Occipital lobe (tissue), 2 donors: ENCODE measurements around the gene CAMP. TPM values are rescaled to one million over a fixed set of nuclear protein-coding genes. Genes with fewer than 3 reads are reported as not detected.
A peak's percentile ranks its signal among the peaks of the same experiment; 100 is the strongest.

Source experiments
- DNase-seq: peaks from one replicate; lab custom pipeline; 2025; lab: John Stamatoyannopoulos, UW
- total RNA-seq: library from RNA; depleted of rRNA; stranded (reverse); fragments of >200 nt; gene quantifications from one replicate; pipeline ENCODE4 v1.2.3, GENCODE V29; 2014

Gene CAMP
- total RNA-seq, 1 donor from 2014 or later: not detected

- no peak for DNase-seq
Observed at GRCh38 chr3:48214225-48214624, 9.1 kb upstream of the CAMP start.

DNA sequence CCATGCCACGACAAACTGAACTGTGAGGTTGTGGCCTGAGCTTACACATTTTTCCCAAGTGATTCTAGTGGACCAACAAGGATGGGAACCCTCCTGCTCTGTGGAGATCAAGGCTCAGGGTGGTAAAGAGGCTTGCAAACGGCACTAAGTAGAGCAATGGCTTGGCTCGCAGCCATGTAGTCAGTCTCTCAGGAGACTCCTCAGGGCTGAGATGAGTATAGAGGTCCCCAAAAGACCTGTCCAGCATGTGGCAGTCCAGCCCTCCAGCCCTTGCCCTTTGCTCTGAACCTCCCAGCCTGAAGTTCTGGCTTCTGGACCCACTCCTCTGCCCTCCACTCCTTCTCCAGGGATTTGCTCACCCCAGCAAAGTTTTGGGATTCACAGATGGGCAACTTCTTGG is 8.3 kb upstream of the CAMP start:
- no peak for DNase-seq

GRCh38 chr3:48215466-48215865 is 7.8 kb upstream of the CAMP start:
- no peak for DNase-seq

DNA sequence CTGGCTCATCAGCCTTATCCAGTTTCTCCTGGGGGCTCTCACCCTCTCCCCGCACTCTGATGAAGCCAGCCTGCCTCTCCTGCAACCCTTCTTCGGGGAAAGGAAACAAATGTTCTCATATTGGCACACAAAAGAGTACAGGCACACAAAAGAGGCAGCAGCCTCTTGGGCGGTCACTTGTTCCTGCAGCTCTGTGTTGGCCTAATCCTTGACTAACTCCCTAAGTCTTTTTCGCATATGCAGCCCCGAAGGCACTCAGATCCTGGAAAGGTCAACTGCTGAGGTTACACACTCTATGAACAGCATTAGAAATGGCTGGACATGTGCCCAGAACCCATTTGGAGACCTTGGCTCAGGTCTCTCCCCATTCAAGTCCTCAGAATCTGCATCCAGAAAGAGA is 7.4 kb upstream of the CAMP start:
- DNase-seq: no peak

GRCh38 chr3:48217449-48217848 is 5.8 kb upstream of the CAMP start:
- DNase-seq: no peak

GRCh38 chr3:48218537-48218936 is 4.8 kb upstream of the CAMP start:
- no peak for DNase-seq

DNA sequence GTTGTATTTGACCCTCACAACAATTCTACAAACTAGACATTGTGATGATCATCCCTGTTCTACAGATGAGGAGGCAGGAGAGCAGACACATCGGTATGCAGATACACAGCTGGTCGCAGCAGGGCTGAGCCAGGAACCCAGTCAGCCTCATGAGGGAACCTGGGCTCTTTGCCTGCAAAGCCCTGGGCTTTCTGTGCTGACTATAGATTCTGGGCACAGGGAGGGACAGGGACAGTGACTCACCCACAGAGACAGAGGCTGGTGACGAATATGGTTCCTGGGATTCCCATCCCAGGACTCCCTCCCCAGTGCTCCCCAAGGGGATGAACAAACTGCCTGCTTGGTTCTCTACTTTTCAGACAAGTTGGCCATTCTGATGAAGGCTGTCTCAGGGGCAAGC is 3.8 kb upstream of the CAMP start:
- DNase-seq: no peak

DNA sequence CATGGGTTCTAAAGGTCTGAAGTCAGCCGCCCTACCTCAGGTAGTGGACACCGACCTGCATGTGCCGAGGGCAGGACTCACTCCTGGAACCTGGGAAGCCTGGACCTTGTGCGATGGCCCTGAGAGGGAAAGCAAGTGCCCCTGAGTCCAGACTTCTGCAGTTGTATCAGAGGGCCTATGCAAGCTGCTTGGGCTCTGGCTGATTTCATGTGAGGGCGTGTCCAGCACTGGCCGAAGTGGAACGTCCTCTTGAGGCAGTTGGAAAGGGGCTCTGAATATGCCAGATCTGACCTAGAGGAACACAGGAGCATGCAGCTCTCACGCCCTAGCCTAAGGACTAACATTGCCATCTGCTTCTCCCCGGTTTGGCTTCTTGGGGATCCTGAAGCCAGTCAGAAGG is 2.5 kb upstream of the CAMP start:
- no peak for DNase-seq

GRCh38 chr3:48225587-48225986 is 2.3 kb downstream of the CAMP start:
- DNase-seq: no peak

DNA sequence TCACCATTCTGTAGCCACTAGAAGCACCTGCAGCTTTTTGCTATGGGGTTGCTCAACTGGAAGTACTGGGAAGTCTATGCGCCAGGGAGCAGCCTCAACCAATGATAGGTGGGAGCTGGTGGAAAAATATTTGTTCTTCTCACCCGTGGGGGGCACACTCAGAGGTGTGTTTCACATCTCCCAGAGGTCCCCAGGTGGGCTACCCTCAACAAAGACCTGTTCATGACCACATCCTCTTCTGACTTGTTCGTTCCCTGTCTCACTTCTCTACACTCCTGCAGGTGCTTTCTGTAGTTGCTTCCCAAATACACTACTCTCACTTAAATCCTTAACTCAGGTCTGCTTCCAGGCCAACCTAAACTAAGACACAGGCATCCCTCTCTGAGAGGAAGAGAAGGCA is 3.6 kb downstream of the CAMP start:
- no peak for DNase-seq

DNA sequence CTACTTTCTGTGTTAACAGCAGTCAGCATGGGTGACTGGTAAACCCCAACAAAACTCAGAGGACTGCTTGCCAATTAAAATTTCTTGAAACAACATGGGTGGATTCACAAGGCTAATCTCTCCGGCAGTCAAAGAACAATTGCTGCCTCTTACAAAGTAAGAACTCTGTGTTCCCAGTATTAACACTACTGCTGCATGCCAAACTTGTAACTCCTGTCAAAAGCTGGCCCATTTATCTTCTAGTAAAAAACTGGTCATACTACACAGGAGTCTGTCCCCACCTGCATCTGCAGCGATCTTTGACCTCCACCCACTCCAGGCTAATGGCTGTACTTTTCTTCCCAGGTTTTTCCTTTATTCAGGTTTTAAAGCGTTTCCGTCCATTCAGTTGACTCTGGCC is 8.9 kb downstream of the CAMP start:
- DNase-seq: no peak

DNA sequence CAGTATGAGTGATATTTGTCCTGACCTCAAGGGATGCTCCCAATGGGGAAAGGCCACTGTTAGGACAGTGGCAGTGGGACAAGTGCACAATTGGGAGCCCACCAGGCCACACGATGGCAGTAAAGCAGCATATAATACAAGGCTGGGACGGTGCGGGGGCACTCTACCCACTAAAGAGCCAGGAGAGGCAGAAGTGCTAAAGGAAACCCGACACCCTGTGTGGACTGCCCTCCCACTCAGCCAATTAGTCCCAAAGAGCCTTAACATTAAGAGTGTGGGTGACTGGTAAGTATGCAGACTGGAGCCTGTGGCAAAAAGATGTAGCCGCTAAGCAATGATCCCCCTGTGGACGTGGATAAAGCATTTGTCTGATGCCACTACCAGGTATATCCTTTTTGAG is 9.4 kb downstream of the CAMP start:
- DNase-seq: peak; percentile 76

GRCh38 chr3:48233542-48233941 is 10.2 kb downstream of the CAMP start:
- no peak for DNase-seq

DNA sequence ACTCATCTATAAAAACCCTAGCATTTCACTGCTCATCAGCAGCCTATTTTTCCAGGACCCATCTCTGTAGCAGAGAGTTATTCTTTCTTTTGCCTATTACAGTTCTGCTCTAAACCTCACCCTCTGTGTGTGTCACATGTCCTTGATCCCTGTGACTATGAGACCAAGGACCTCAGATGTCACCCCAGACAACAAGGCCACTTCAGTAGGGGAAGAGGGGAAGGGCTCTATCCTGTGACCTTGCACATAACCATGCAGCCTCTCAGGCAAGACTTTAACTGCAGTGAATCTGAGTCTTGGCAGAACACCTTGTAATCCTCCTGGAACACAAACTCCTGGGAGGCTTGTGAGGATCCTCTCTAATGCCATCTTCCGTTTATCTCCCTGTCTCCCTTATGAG is 13.2 kb downstream of the CAMP start:
- no peak for DNase-seq

GRCh38 chr3:48238531-48239085 is 15.3 kb downstream of the CAMP start:
- no peak for DNase-seq

DNA sequence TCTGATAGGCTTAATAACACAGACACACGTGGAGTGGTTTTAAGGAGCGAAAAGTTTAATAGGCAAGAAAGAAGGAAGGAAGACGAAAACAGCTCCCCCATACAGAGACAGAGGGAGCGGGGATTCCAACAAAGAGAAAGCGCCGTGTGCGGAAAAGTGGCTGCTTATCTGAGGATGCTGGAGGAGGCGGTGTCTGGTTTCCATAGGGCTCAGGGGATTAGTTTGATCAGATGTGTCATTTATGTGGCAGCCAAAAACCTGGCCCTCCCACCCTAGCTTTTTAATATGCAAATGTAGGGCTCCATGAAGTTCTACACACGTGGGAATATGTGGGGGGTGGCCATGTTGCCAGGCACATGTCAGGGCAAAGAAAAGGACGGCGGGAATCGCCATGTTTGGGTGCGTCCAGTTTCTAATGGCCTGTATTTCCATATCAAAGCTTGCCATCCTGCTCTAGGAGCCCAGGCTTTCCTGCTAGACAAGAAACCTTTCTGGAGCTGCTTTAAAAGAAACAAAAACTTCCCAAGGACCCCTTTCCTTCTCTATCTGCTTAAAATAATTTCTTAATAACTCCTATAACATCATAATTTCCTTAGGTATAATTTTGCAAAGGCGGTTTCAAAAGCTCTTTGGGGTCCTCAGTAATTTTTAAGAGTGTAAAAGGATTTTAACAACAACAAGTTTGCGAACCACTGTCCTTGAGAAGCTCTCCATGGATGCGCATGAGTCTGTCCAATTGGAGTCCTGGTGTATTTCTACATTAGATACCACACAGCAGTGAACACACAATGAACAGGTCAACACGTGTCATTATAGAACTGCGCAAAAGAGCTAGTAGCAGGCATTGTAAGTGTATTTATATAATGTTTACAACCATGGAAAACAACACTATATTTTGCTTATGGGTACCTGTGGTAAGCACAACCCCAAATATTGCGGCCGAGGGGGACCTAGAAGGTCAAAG is 17.0 kb downstream of the CAMP start:
- no peak for DNase-seq

DNA sequence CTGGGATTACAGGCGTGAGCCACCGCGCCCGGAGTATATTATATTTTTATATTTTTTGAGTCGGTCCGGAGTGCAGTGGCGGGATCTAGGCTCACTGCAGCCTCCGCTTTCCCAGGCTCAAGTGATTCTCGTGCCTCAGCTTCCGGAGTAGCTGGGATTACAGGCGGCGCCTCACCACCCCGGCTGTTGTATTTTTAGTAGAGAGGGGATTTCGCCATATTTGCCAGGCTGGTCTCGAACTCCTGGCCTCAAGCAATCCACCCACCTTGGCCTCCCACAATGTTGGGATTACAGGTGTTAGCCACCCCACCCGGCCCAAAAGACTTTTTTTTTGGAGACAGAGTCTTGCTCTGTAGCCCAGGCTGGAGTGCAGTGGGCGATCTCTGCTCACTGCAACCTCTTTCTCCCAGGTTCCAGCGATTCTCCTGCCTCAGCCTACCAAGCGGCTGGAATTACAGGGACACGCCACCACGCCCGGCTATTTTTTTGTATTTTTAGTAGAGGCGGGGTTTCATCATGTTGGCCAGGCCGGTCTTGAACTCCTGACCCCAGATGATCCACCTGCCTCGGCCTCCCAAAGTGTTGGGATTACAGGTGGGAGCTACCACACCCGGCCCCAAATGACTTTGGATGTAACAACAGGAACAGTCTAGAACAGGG is 18.6 kb downstream of the CAMP start:
- no peak for DNase-seq

DNA sequence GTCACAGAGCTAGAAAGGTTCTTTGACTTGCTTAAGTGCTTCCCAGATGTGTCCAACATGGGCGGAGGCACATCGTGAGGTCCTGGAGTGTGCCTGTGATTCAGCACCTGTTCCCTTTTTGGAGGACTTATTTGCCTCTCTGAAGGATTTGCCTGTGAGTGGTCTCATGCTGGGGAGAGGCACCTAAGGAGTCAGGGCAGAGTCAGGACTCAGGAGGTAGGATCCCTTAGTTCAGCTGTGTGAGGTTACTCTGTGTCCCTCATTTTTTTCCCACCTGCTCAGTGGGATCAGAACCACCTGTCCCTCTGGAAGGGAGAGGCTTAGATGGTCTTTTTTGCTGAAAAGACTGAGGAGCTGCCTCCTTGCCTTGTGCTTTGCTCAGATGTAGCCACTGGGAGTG is 20.6 kb downstream of the CAMP start:
- DNase-seq: no peak

DNA sequence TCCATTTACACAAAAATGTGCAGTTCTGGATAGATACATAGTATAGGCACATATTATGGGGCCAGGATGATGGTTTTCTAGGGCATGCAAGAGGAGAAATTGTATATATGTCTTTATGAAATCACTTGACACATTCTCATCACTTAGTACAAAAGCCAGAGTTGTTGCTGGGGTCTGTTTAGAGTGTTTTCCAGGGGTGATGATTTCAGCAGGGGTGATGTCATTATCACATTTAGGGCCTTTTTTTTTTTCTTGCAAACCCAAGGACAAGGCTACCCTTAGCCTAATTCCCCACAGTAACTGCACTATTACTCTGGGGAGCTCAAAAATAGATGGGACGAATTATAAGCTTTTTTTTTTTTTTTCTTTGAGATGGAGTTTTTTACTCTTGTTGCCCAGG is 21.2 kb downstream of the CAMP start:
- no peak for DNase-seq

DNA sequence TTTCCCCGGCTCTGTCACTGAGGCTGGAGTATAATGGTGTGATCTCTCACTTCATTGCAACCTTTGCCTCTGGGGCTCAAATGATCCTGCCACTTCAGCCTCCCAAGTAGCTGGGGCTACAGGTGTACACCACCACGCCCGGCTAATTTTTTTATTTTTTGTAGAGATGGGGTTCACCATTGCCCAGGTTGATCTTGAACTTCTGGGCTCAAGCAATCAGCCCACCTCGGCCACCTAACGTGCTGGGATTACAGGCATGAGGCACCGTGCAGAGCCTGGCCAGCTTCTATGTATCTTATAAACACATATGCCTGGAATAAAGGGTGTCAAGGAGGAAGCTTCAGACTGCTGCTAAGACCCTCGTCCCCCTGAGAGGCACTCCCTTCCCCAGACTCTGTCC is 21.8 kb downstream of the CAMP start:
- no peak for DNase-seq

GRCh38 chr3:48247401-48247811 is 24.1 kb downstream of the CAMP start:
- DNase-seq: no peak

DNA sequence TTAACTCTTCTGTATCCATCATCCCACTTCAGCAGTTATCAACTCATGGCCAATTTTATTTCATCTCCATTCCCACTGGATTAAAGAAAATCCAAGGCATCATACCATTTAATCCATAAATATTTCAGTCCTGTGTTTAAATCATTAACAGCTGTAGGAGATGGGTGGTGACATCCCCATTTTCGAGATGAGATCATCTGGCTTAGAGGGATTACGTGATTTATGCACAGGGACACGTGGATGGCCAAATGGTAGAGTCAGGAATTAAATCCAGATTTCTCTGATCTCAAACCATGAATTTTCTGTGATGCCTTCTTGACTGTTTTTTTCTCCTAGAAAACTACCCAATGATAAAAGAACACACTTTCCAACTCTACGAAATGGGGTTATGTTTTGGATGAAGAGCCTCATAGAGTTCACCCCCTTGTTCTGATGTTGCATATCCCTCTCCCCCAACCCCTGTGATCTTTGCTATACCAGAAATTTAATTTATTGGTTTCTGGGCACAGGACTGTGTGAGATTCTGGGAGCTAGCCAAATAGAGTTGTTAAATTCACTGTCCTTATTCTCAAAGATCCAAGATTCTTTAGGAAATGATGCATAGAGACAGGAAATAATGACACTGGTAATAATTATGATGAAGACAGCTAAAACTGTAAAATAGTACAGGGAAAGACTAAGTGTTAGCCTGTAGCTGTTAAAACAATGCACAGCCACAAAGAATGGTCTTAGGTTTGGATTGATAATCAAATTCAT is 25.0 kb downstream of the CAMP start:
- DNase-seq: no peak
